PC-3 (cell line): Measurements from ENCODE around the gene A4GALT. TPM values are rescaled to one million over a fixed set of nuclear protein-coding genes. Genes with fewer than 3 reads are reported as not detected.

Source experiments
- ATAC-seq: fragments of 200-7000 bp; cut with Tn5 transposase; 2 replicates; pipeline ENCODE4 v1.9.1; 2020; ENCODE audit warnings: mild to moderate bottlenecking, moderate library complexity
- BruUV-seq: library from RNA; stranded (reverse); fragments of 400-500 nt; replicated peaks from 2 replicates; lab custom pipeline; 2021; lab: Mats Ljungman, UMichigan
- CTCF ChIA-PET: fragments of 300-600 bp; sonication (Branson Sonifier 250); formaldehyde crosslinking; loops from one replicate; lab custom pipeline; 2022; ENCODE audit warnings: antibody characterized with exemption; lab: Charles Lee
- POLR2A ChIA-PET: fragments of 300-600 bp; sonication (Branson Sonifier 250); formaldehyde crosslinking; loops from one replicate; lab custom pipeline; 2022; ENCODE audit warnings: antibody characterized with exemption; ENCODE audit not compliant: unreplicated experiment; lab: Charles Lee
- DNase-seq: peaks from one replicate; pipeline ENCODE4 v3.0.0-alpha.2; 2015
- H2AFZ ChIP-seq: fragments of 300-600 bp; sonication (generic); 2 replicates; pipeline ENCODE4 v1.6.0; 2016; ENCODE audit warnings: antibody characterized with exemption, low read length
- H3F3A ChIP-seq: fragments of 300-600 bp; sonication (generic); one replicate; pipeline ENCODE4 v1.6.0; 2017; ENCODE audit warnings: antibody characterized with exemption, low read length, control low read depth, mild to moderate bottlenecking; ENCODE audit not compliant: unreplicated experiment
- H3K27ac ChIP-seq: fragments of 300-600 bp; sonication (generic); 2 replicates; pipeline ENCODE4 v1.5.1; 2016; ENCODE audit warnings: mild to moderate bottlenecking, low read length
- H3K27me3 ChIP-seq: fragments of 300-600 bp; sonication (generic); 2 replicates; pipeline ENCODE4 v1.6.1; 2016; ENCODE audit warnings: low read length, mixed read lengths
- H3K36me3 ChIP-seq: fragments of 300-600 bp; sonication (generic); 2 replicates; pipeline ENCODE4 v1.6.1; 2016; ENCODE audit warnings: low read depth, mixed run types, low read length, mixed read lengths
- H3K4me1 ChIP-seq: fragments of 300-600 bp; sonication (generic); 2 replicates; pipeline ENCODE4 v1.5.1; 2016; ENCODE audit warnings: low read length; ENCODE audit not compliant: insufficient read depth
- H3K4me2 ChIP-seq: fragments of 300-600 bp; sonication (generic); 2 replicates; pipeline ENCODE4 v1.6.0; 2016; ENCODE audit warnings: low read length
- H3K4me3 ChIP-seq: fragments of 300-600 bp; sonication (generic); 2 replicates; pipeline ENCODE4 v1.5.1; 2016; ENCODE audit warnings: mild to moderate bottlenecking, low read length, mixed read lengths
- H3K79me2 ChIP-seq: fragments of 300-600 bp; sonication (generic); 2 replicates; pipeline ENCODE4 v1.6.1; 2017; ENCODE audit warnings: low read length, mixed read lengths
- H3K9ac ChIP-seq: fragments of 300-600 bp; sonication (generic); 2 replicates; pipeline ENCODE4 v1.6.0; 2016; ENCODE audit warnings: mild to moderate bottlenecking, low read length
- H3K9me2 ChIP-seq: fragments of 300-600 bp; sonication (generic); replicated peaks from 2 replicates; pipeline ENCODE4 v1.6.1; 2016; ENCODE audit warnings: mixed run types, low read length, mixed read lengths
- H3K9me3 ChIP-seq: fragments of 300-600 bp; sonication (generic); 2 replicates; pipeline ENCODE4 v1.6.1; 2016; ENCODE audit warnings: low read length, mixed read lengths
- H4K20me1 ChIP-seq: fragments of 300-600 bp; sonication (generic); 2 replicates; pipeline ENCODE4 v1.6.1; 2016; ENCODE audit warnings: low read length, mixed read lengths
- CTCF ChIP-seq: fragments of 300-600 bp; sonication (generic); conservative IDR thresholded peaks from 2 replicates; pipeline ENCODE4 v1.5.1; 2017; ENCODE audit warnings: antibody characterized with exemption, low read depth, mild to moderate bottlenecking, low read length
- EZH2 ChIP-seq: fragments of 300-600 bp; sonication (generic); IDR thresholded peaks from one replicate; pipeline ENCODE4 v1.6.1; 2017; ENCODE audit warnings: antibody characterized with exemption, mild to moderate bottlenecking, low read length; ENCODE audit not compliant: unreplicated experiment
- EZH2phosphoT487 ChIP-seq: fragments of 300-600 bp; sonication (generic); IDR thresholded peaks from 2 replicates; pipeline ENCODE4 v1.6.1; 2018; ENCODE audit warnings: mild to moderate bottlenecking, antibody characterized with exemption, low read length, borderline replicate concordance
- intact Hi-C: fragments of 100-400 bp; cut with micrococcal nuclease; formaldehyde crosslinking; loops from 2 replicates; pipeline ENCODE4 v1.9.0; 2023
- total RNA-seq: library from RNA; depleted of rRNA; stranded (reverse); fragments of >200 nt; gene quantifications from 2 replicates; pipeline ENCODE4 v1.2.3, GENCODE V29; 2014

Gene A4GALT
- total RNA-seq, 1 experiment from 2014 or later: 3.2 TPM

DNA sequence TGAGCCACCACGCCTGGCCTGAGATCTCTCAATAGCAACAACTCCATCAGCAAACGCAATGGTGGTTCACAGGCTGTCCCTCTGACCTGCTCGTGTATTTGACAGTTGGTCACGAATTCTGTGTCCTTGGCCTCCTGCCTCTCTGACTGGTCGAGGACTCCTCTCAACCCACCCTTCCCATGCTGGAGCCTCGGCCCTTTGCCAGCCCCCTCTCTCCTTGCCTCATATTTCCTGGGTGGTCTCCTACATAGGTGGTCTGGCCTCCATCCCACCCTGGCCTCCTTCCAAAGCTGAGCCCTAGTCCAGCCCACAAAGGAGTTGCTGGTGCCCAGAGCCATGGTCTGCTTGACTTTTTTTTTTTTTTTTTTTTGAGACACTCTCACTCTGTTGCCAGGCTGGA, 11.4 kb upstream of the A4GALT start:
- H3K4me1 ChIP-seq: peaks cover 4% of the 10 kb centered on the region; the same call in 1 of the 2 replicates
- no peak for TF ChIP-seq CTCF
- no peak overlapping the region for H2AFZ ChIP-seq
- H3K9me3 ChIP-seq: no peaks in the 10 kb centered on the region
- H3K79me2 ChIP-seq: no peaks in the 10 kb centered on the region
- H4K20me1 ChIP-seq: no peaks in the 10 kb centered on the region
- POLR2A ChIA-PET: no interaction called here
- intact Hi-C loops: no loop called here
- ATAC-seq (no peak), DNase-seq (no peak)
- no peak overlapping the region for H3K4me3 ChIP-seq
- H3K27ac ChIP-seq: no peak overlapping the region
- no peaks in the 10 kb centered on the region for H3K27me3 ChIP-seq
- BruUV-seq: no TSS peak
- H3K36me3 ChIP-seq: no peaks in the 10 kb centered on the region
- no peaks in the 10 kb centered on the region for H3F3A ChIP-seq
- H3K4me2 ChIP-seq: no peak overlapping the region
- H3K9ac ChIP-seq: no peak overlapping the region
- no peaks in the 10 kb centered on the region for H3K9me2 ChIP-seq
- CTCF ChIA-PET: no interaction called here

- no peaks in the 10 kb centered on the region for H3F3A ChIP-seq
- H3K36me3 ChIP-seq: no peaks in the 10 kb centered on the region
- peaks cover 6% of the 10 kb centered on the region; the same call in 1 of the 2 replicates for H3K4me1 ChIP-seq
- H3K79me2 ChIP-seq: no peaks in the 10 kb centered on the region
- ChIA-PET CTCF (interaction anchor here (0.5 kb wide), 1 partner anchor 29 kb away, joined by 3 read pairs; no protein-coding TSS in a partner anchor), POLR2A (no interaction called here)
- intact Hi-C loops: no loop called here
- H3K4me3 ChIP-seq: no peak overlapping the region
- H3K4me2 ChIP-seq: peak overlapping the region; percentile 71; the same call in 1 of the 2 replicates
- H4K20me1 ChIP-seq: no peaks in the 10 kb centered on the region
- no peaks in the 10 kb centered on the region for H3K9me3 ChIP-seq
- H3K9ac ChIP-seq: no peak overlapping the region
- no peak for ATAC-seq
- H3K27me3 ChIP-seq: no peaks in the 10 kb centered on the region
- no TSS peak for BruUV-seq
- H2AFZ ChIP-seq: no peak overlapping the region
- DNase-seq: no peak
- H3K9me2 ChIP-seq: no peaks in the 10 kb centered on the region
- H3K27ac ChIP-seq: no peak overlapping the region
- TF ChIP-seq CTCF (no peak), EZH2phosphoT487 (no peak), EZH2 (no peak)
Measured at GRCh38 chr22:42726811-42727210, 6.1 kb upstream of the A4GALT start.

- ATAC-seq: no peak
- BruUV-seq: no TSS peak
Measured at GRCh38 chr22:42725606-42726355, 5.1 kb upstream of the A4GALT start.

More at GRCh38 chr22:42725606-42726355, 5.1 kb upstream of the A4GALT start:
- Histone ChIP-seq H3K27me3 (peaks cover 7% of the 10 kb centered on the region), H3K27ac (no peak overlapping the region), H3K4me1 (peaks cover 6% of the 10 kb centered on the region; the same call in 1 of the 2 replicates), H3K4me3 (no peak overlapping the region), H3K9me3 (no peaks in the 10 kb centered on the region), H3F3A (no peaks in the 10 kb centered on the region), H2AFZ (no peak overlapping the region), H3K4me2 (no peak overlapping the region), H4K20me1 (no peaks in the 10 kb centered on the region), H3K36me3 (no peaks in the 10 kb centered on the region), H3K79me2 (no peaks in the 10 kb centered on the region), H3K9me2 (no peaks in the 10 kb centered on the region), H3K9ac (no peak overlapping the region)
- no peak for DNase-seq
- ChIA-PET CTCF (no interaction called here), POLR2A (no interaction called here)
- no peak for TF ChIP-seq EZH2phosphoT487
- no peak for TF ChIP-seq CTCF
- TF ChIP-seq EZH2: no peak
- intact Hi-C loops: no loop called here
